Suprapubic skin (tissue), 3 donors: Measurements from ENCODE around the gene RAB40C.

Source experiments
- CTCF ChIP-seq, 2 donors: fragments of 200-600 bp in 1 of 2; fragments of 450-650 bp in 1 of 2; sonication (generic) in 1 of 2; IDR thresholded peaks; one replicate each; pipeline ENCODE4 v1.5.1; 2016 to 2019; ENCODE audit warnings: antibody characterized with exemption in 2 of 2, mild to moderate bottlenecking in 1 of 2, moderate library complexity in 1 of 2
- POLR2A ChIP-seq, 2 donors: fragments of 450-650 bp; IDR thresholded peaks; one replicate each; pipeline ENCODE4 v1.6.1; 2017; ENCODE audit warnings: antibody characterized with exemption in 2 of 2, mild to moderate bottlenecking in 2 of 2, moderate library complexity in 2 of 2

- TF ChIP-seq CTCF (IDR thresholded peaks at IDR 0.05) = no peak
- TF ChIP-seq POLR2A (IDR thresholded peaks at IDR 0.05) = no peak
Observed at GRCh38 chr16:635573-636205, 45.8 kb downstream of the RAB40C start.
